Measurements from ENCODE around the gene PPP1R9A.

DNA sequence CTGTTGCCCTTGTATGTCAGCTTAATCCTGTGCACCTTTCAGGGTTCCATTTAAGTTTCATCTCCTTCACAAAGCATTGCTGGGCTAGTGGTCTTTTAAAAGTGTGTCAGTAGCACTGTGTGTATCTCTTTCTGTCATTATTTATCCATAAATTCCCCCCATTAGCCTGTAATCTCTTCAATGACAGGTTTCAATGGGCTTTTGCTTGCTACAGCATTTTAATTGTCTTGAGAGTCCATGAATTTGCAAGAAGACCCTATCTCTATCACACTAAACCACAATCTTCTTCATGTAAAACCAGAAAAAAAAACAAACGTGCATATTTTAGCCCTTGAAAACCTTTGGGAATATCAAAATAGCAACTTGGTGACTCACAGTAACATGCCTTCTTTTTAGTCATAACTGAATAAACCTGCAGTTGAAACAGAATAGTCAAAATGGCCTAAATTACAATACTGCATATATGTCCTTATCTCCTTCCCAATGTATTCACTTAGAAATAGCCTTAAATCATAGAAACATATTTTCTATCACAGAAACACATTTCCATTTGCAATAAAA is 298.4 kb downstream of the PPP1R9A start:
- TF ChIP-seq, protein P1, sequence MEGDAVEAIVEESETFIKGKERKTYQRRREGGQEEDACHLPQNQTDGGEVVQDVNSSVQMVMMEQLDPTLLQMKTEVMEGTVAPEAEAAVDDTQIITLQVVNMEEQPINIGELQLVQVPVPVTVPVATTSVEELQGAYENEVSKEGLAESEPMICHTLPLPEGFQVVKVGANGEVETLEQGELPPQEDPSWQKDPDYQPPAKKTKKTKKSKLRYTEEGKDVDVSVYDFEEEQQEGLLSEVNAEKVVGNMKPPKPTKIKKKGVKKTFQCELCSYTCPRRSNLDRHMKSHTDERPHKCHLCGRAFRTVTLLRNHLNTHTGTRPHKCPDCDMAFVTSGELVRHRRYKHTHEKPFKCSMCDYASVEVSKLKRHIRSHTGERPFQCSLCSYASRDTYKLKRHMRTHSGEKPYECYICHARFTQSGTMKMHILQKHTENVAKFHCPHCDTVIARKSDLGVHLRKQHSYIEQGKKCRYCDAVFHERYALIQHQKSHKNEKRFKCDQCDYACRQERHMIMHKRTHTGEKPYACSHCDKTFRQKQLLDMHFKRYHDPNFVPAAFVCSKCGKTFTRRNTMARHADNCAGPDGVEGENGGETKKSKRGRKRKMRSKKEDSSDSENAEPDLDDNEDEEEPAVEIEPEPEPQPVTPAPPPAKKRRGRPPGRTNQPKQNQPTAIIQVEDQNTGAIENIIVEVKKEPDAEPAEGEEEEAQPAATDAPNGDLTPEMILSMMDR (IDR thresholded peaks at IDR 0.05): no peak
- no peak for TF ChIP-seq POLR2A (IDR thresholded peaks at IDR 0.05)
